HG03095 (cell line): ENCODE data around the gene EXOC3L1.

Experiments
- ATAC-seq: cut with Tn5 transposase; IDR thresholded peaks from one replicate; pipeline ENCODE4 v1.9.1; 2021; ENCODE audit warnings: moderate library complexity; ENCODE audit not compliant: unreplicated experiment

Gene EXOC3L1

DNA sequence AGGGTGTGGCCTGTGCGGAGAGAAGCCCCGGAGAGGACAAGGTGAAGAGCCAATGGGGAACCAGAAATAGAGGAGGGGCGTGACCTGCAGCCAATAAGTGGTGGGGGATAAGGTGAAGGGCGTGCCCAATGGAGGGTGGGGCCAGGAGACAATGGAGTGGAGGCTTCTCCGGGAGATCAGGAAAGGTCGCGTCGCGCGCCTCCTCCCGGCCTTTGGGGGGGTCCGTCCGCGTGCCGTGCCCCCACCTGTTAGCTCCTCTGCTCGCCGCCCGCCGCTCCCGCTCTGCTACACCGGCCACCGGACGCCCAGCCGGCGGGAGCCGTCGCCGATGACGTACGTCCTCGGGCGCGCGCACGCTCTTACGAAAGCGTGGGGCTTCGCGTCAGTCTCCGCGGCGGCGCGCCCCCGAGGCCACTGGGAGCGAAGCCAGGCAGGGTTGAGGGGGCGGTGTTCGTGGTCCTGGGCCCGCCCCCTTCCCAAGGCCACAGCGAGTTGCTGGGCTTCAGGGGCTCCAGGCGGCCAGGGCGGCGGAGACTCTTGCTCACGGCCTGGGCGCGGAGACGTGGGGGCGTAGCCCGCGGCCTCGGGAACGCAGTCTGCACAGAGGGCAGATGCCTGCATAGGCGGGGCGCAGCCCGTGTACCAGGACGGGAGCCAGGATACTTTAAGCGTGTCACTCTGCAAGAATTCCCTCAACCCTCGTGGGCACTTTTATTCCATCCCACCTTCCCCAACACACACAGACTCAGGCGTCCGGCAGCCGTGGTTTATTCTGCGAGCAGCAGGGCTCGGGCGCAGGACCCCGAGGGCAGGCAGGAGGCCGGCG, 6.1 kb downstream of the EXOC3L1 start, which contains the start of gene MATCAP1:
MATCAP1 (minus strand) TSS at position 337 of the 826 bp plus-strand sequence. CDS start 3,353 bp downstream, outside the sequence.
- peak; percentile 89 for ATAC-seq

DNA sequence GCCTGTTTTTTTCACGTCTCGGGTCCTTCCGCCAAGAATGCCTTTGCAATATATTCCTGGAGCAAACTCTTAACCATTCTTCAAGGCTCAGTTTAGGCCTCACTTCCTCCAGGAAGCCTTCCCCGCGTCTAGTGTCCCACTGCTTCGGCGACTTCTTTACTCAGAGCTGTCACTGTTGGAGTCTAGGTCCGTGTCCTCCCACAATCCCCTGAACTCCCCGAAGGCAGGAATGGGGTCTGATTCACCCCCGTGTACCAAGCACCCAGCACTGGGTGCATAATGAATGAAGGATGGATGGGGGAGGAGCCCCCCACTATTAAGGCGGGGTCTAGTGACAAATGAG, 6.7 kb downstream of the EXOC3L1 start:
- ATAC-seq = no peak

DNA sequence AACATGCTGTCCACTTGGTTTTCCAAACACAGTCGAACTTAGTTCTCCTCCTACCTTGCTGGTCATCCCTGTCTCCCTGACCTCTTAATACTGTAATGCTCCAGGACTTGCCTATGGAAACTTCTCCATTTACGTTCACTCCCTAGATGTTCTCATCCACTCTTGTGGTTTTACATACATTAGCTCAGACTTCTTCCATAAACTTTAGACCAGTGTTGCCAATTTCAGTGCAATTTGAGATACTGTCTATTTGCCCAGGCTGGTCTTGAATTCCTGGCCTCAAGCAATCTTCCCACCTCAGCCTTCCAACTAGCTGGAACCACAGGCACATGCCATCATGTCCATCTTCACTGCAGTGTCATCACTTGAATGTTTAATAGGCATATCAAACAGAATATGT, 7.6 kb downstream of the EXOC3L1 start:
- ATAC-seq = no peak

DNA sequence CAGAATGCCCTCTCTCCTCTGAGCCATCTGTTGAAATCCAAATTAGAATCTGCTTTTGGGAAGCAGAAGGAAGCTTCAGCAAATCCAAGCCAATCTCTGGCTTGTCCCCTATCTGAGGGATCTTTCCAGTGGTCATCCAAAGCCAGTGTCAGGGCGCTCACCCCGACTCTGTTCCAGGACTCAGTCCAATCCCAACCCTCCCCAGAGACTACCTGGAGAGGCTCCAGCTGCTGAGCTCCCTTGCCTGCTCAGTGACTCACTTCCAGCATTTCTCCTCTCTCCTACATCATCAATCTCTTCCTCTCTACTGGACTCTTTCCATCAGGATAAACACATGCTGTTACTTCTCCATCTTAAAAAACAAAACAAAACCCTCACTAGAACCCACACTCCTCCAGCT, 8.6 kb downstream of the EXOC3L1 start:
- ATAC-seq = no peak

DNA sequence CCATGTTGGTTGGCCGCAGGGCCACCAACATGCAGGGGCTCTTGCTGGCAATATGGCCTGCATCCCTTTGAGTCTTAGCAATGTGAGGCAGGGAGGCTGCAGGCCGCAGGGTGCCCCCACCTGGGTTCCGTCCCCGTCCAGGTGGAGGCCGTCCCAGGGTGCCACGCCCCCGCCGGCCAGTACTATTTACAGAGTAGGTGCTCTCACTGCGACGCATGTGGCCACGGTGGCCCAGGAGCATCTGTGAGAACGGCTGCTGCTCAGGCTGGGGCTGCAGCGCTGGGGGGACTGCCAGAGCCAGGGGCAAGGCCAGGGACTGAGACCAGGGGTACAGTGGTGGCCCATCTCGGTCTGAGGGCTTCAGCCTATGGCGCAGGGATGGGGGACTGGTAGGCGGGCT, 9.8 kb downstream of the EXOC3L1 start:
- ATAC-seq = no peak

DNA sequence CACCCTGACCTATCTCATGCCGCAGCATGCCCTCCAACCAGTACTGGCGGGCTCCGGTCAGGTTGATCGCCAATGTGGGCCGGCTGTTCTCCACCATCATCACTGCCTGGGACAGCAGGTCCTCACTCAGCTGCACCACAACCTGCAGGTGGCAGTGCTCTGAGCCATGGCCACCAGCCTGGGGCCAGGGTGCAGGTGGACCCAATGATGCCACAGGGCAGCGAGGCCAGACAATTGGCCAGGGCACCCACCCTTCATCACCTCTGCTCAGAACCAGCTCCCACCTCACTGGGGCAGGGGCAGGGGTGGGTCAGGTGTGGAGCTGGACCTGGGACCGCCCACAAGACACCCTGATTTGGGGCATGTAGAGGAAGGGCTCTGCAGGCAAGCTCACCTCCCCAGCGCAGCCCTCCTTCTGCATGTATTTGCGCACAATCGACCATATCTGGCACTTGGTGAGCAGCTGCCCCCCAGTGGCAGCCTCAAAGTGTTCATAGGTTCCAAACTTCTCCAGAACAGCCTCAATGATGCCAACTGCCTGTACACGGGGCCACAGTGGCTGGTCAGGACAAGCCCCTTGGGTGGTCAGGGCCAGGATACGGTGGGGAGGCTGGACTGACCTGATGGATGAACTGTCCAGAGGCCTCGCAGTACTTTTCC, 10.4 kb downstream of the EXOC3L1 start:
- no peak for ATAC-seq

DNA sequence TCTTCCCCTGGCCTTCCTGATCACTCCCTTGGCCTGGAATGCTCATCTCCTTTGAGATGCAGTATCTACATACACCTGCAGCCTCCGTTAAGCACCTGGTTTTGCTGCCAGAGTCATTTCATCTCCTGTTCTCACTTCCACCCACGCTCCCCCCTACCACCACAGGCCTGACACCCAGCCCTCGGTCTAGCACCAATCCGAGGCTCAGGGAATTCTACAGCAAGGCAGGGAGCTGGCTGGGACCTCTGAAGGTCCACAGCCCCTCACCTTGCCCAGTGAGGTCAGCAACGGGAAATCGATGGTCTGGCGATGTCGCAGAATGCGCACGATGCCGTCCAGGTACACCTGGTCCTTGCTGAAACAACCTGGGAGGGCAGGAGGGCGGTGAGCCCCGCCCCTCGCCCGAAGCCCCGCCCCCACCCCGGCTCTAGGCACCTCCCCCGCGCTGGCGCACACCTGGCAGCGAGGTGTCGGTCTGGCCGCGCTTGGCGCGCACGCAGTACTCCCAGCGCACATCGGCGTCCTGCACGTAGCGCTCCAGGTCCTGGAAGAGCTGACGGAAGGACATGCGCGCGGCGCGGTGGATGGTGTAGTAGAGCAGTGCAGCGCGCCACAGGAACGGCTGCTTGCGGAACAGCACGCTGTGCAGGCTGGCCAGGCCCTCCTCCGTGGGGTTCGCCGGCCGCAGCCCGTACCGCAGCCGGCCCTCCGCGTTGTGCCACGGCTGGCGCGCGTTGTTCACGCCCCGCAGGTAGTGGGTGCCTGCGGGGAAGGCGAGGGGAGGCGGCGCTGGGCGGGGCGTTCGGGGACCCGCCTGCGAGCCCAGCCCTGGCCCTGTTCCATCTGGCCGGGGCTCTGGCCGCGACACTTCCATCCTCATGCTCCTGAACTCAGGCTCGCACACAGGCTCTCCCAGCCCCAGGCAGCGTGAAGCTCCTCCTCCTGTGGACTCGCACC, 11.9 kb downstream of the EXOC3L1 start:
- ATAC-seq = no peak

DNA sequence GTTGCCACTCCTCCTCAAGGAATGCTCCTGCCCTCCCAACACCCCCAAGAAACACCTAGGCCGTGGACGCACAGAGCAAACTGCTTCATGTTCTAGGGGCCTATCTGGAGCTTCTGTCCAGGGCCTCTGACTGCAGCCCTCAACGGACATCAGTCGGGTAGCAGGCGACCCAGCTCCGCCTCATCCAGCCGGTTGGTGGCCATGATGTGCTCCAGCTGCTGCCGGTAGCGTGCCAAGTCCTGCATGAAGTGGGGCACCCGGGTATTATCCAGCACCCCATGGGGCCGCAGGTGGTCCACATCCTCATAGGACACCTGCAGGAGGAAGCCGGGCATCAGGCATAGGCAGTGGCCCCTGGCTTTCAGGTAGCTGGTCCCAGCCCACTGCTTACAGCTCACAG, 13.3 kb downstream of the EXOC3L1 start:
- ATAC-seq = no peak

DNA sequence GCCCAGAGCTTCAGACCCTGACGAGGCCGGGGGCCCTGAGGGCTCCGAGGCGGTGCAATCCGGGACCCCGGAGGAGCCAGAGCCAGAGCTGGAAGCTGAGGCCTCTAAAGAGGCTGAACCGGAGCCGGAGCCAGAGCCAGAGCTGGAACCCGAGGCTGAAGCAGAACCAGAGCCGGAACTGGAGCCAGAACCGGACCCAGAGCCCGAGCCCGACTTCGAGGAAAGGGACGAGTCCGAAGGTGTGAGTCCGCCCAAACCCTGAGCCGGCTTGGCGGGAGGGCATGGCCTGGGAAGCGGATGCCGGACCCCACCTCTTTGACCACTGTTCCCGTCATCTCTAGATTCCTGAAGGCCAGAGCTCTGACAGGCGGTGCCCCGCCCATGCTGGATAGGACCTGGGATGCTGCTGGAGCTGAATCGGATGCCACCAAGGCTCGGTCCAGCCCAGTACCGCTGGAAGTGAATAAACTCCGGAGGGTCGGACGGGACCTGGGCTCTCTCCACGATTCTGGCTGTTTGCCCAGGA, 15.2 kb downstream of the EXOC3L1 start:
- no peak for ATAC-seq

DNA sequence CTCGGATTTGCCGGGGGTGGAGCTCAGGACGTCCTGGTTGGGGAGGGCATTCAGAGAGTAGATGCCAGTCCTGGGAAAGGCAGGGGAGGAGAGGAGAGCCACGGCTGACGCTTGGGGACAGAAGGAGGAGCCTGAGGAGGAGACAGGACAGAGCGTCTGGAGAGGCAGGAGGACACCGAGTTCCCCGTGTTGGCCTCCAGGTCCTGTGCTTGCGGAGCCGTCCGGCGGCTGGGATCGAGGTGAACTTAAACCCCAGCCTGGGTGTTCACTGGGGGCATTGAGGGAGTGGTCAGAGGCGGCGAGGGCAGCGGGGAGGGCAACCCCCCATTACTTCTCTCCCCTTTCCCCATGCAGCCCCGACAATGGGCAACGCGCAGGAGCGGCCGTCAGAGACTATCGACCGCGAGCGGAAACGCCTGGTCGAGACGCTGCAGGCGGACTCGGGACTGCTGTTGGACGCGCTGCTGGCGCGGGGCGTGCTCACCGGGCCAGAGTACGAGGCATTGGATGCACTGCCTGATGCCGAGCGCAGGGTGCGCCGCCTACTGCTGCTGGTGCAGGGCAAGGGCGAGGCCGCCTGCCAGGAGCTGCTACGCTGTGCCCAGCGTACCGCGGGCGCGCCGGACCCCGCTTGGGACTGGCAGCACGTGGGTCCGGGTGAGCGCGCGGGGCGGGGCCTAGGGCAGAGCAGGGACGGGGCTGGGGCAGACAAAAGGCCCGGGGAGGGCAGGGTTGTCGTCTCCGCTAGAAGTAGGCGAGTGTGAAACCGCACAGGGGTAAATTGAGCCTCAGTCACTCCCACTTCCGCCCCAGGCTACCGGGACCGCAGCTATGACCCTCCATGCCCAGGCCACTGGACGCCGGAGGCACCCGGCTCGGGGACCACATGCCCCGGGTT, 15.9 kb downstream of the EXOC3L1 start:
- ATAC-seq = peak; percentile 33

DNA sequence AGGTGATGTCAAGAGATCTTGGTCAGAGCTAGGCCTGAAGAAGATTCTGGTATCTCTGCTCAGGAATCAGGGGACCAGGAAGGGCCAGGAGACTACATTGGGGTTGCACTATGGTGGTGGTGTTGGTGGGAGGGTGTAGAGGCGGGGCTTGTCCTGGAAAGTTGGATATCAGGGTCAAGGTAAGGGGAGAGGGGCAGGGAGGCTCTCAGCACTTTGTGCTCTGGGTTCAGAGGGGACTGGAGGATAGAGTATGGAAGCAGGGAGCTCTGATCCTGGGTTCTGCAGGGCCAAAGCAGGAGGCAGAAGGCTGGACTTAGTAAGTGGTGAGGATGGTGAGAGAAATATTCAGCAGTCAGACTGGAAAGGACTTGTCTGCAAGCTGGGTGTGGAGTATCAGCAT, 16.6 kb downstream of the EXOC3L1 start:
- ATAC-seq = no peak

DNA sequence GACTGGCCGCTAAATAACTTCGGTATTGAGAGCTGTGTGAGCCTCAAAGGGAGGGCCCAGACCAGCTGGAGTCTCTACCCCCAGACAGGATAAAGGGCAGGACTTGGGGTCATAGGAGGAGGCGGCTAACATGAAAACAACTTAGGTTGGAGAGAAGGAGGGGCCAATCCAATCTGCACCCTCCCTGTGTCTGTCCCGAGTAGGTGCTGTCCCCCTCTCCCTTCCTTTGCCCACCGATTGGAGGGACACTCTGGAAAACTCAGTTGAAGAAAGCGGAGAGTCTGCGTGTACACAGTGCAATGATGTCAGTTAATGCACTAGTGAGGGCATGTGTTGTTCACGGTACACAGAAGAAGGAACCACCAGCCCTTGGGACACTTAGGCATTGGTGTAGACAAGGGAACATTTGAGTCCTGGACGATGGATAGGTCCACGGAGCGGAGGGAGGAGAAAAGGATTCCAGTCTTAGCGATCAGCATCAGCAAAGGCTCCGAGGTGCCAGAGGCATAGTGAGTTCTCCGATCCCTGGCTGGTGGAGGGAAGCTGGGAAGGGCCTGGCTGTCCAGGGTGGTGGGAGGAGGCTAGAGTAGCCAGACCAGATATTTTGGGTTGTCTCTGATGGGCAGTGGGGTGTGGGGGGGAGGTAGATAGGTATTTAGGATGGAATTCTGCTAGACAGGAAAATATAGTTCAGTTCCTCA, 18.8 kb downstream of the EXOC3L1 start:
- ATAC-seq = no peak

DNA sequence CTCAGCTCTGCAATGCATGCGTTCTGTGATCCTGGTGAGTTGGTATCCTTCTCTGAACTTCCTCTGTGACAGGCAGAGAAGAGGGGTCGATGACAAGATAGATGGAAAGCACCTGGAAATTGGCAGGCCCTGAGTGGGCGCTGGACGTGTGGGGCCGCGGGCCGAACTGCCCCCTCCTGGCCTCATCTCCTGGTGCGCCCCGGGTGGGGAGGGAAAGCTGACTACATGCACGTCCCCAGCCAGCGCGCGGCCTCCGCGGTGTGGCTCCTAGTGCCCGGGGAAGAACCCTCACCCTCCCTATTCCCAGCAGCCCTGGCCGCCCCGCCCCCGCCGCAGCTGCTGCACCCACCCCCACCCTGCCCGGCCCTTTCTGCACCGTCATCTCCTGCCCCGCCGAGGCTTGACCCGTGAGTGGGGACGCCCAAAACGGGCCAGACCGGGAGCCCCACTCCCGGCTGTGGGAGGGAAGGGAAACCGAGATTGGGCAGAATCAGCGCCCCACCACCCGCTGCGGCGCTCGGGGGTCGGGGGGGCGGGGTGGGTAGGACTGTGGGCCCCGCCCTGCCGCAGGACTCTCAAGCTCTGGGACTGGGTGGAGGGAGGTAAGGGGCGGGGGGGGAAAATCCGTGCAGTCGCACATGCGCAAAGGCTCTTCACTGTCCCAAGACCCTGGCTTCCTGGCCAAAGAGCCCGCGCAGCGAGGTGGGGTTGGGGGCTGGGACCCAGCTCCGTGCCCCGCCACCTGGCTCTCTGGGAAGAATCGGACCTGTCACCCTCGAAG, 19.6 kb downstream of the EXOC3L1 start, which contains the start of gene NOL3:
NOL3 (plus strand) TSS at position 371 of the 781 bp plus-strand sequence.
- ATAC-seq = peak; percentile 37

DNA sequence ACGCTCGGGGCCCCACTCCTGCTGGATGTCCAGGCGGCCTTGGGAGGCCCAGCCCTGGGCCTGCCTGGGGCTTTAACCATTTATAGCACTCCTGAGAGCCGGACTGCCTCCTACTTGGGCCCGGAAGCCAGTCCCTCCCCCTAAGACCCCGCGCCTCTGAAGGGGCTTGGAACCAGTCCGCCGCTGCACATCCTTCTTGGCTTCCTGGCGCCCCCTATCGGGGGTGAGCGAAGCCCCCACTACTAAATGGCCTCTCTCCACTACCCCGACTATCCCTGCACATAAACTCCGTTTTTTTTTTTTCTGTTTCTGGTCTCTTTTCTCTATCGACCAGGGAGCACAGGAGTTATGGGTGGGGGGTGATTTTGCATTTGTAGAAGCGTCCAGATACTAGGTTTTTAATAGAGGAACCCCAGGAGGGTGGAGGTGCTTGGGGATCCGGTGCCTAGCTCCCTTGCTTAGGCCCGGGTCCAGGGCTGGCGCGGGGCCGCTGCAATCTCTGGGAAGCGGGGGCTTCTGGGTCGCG, 20.2 kb downstream of the EXOC3L1 start:
- no peak for ATAC-seq

DNA sequence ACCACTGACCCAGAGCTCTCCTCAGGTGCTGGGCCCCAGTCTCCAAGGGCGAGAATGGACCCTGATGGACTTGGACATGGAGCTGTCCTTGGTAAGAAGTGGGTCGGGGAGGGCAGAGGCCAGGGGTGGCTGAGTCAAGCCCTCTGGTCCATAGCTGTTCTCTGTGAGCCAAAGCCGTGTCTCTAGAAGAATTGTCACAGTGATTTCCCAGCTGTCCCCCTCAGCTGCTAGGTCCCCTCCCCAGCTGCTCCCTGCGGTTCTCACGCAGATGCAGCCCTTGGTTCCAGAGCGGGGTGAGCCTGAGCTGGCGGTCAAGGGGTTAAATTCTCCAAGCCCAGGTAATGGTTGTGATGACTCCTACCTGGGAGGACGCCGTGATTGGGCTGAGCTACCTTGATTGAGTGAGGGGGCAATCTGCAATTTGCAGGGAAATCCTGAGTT, 20.9 kb downstream of the EXOC3L1 start:
- no peak for ATAC-seq

DNA sequence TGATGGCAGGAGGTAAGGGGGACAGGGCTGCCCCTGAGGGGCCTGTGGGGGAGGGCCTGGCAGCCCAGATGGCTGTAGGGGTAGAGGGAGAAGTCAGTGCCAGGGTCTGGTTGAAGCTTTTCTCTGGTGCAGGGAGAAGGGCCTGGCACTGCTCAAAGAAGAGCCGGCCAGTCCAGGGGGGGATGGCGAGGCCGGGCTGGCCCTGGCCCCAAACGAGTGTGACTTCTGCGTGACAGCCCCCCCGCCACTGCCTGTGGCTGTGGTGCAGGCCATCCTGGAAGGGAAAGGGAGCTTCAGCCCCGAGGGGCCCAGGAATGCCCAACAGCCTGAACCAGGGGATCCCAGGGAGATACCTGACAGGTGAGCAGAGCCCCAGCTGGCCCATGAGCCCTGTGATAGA, 22.3 kb downstream of the EXOC3L1 start:
- ATAC-seq = no peak

DNA sequence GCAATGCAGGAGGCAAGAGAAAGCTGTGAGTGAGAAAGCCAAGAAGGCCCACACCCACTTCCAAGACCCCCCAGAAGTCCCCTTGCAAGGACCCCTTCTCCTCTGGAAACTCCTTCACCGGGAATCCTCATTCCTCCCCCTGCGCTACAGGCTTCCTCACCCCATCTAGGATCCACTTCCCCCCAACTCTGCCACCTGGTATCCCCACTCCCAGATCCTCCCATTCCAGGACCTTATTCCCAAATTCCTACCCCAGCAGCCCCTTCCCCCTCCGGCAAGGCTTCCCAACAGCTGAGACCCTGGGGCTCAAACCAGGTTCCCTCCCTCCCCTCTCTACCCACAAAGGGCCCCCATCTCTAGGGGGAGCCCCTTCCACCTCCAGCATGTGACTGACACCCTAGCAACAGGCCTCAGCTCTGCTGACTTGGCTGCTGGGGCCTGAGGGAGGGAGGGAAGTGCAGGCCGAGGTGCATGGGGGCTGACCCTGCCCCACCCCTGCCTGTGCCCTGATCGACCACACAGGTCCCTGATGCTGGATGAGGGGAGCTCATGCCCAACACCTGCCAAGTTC, 23.3 kb downstream of the EXOC3L1 start:
- no peak for ATAC-seq

DNA sequence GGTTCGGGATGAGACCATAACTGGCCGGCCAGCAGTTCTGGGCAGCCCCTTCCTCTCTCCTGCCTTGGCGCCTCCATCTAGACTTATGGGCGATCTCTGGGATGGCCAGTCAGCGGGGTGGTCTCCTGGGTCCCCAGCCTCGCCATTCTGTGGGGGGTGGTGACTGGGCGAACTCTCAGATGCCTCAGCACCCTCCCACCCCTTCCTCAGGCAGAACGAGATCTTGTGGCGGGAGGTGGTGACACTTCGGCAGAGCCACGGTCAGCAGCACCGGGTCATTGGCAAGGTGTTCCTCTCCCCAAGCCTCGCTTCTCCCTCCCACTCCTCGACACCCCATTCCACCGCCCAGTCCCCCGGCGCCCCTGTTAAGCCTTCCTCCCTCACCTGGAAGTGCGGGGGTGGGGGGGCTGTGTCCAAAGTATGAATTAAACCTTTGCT, 23.8 kb downstream of the EXOC3L1 start:
- no peak for ATAC-seq
